GM21717 (cell line): ENCODE measurements around the gene SFT2D2.

Experiments
- ATAC-seq: cut with Tn5 transposase; IDR thresholded peaks from one replicate; pipeline ENCODE4 v1.9.1; 2021; ENCODE audit warnings: mild to moderate bottlenecking, moderate library complexity; ENCODE audit not compliant: unreplicated experiment

The SFT2D2 gene

GRCh38 chr1:168263130-168263529 lies 37.3 kb downstream of the SFT2D2 start:
- no peak for ATAC-seq

GRCh38 chr1:168264296-168264695 lies 38.5 kb downstream of the SFT2D2 start:
- ATAC-seq: no peak

- ATAC-seq: no peak
These were observed 39.8 kb downstream of the SFT2D2 start for GRCh38 chr1:168265596-168265995.

GRCh38 chr1:168266644-168267186 lies 40.9 kb downstream of the SFT2D2 start:
- ATAC-seq: no peak

GRCh38 chr1:168271636-168272035 lies 45.8 kb downstream of the SFT2D2 start:
- no peak for ATAC-seq

GRCh38 chr1:168273575-168273974 lies 47.8 kb downstream of the SFT2D2 start:
- ATAC-seq: no peak

- ATAC-seq: no peak
These were observed 53.4 kb downstream of the SFT2D2 start for GRCh38 chr1:168279253-168279652.

- ATAC-seq: no peak
These were observed 54.6 kb downstream of the SFT2D2 start, which contains the start of gene TBX19 for GRCh38 chr1:168280296-168280927. Gene TBX19 (plus strand): TSS chr1:168280877. CDS start chr1:168281091, 214 bp downstream.

- no peak for ATAC-seq
These were observed 56.0 kb downstream of the SFT2D2 start for GRCh38 chr1:168281603-168282325.

GRCh38 chr1:168285521-168285790 lies 59.7 kb downstream of the SFT2D2 start:
- no peak for ATAC-seq

- ATAC-seq: no peak
These were observed 60.4 kb downstream of the SFT2D2 start for GRCh38 chr1:168285971-168286927.

GRCh38 chr1:168287237-168287664 lies 61.4 kb downstream of the SFT2D2 start:
- no peak for ATAC-seq

- no peak for ATAC-seq
These were observed 62.7 kb downstream of the SFT2D2 start for GRCh38 chr1:168288311-168289052.

GRCh38 chr1:168291222-168291837 lies 65.5 kb downstream of the SFT2D2 start:
- no peak for ATAC-seq

GRCh38 chr1:168293356-168293755 lies 67.6 kb downstream of the SFT2D2 start:
- ATAC-seq: no peak

- ATAC-seq: no peak
These were observed 69.8 kb downstream of the SFT2D2 start for GRCh38 chr1:168295411-168296114.

GRCh38 chr1:168297019-168297730 lies 71.4 kb downstream of the SFT2D2 start:
- ATAC-seq: no peak

GRCh38 chr1:168298446-168298845 lies 72.6 kb downstream of the SFT2D2 start:
- ATAC-seq: no peak

GRCh38 chr1:168300626-168301025 lies 74.8 kb downstream of the SFT2D2 start:
- no peak for ATAC-seq
